Natural killer cell (primary cell): Measurements from ENCODE around the gene EIF4EBP2. TPM values are rescaled to one million over a fixed set of nuclear protein-coding genes. Genes with fewer than 3 reads are reported as not detected.

Experiments
- ATAC-seq, 3 donors: fragments of 150-1000 bp in 2 of 3; fragments of 200-7000 bp in 1 of 3; cut with Tn5 transposase; 1 replicate in 1 of 3; 2 replicates in 2 of 3; pipeline ENCODE4 v1.10.0; 2021; ENCODE audit warnings: mild to moderate bottlenecking in 2 of 3, moderate library complexity in 2 of 3
- DNase-seq, 2 donors: peaks; one replicate each; pipeline versions ENCODE4 v3.0.0 to v3.0.0-alpha.2; 2013 to 2021; ENCODE audit warnings: mixed read lengths in 1 of 2
- H3K27ac ChIP-seq: one replicate; pipeline ENCODE4 v1.5.1; 2013; ENCODE audit warnings: mild to moderate bottlenecking, low read length
- H3K27me3 ChIP-seq: one replicate; pipeline ENCODE4 v1.6.1; 2013; ENCODE audit warnings: low read length; ENCODE audit not compliant: control insufficient read depth, insufficient read depth
- H3K36me3 ChIP-seq: one replicate; pipeline ENCODE4 v1.6.1; 2013; ENCODE audit warnings: low read length; ENCODE audit not compliant: control insufficient read depth, insufficient read depth
- H3K4me1 ChIP-seq: one replicate; pipeline ENCODE4 v1.6.1; 2013; ENCODE audit warnings: low read length; ENCODE audit not compliant: control insufficient read depth, insufficient read depth
- H3K4me3 ChIP-seq: one replicate; pipeline ENCODE4 v1.5.1; 2013; ENCODE audit warnings: low read length
- H3K9me3 ChIP-seq: one replicate; pipeline ENCODE4 v1.6.1; 2013; ENCODE audit warnings: low read length; ENCODE audit not compliant: control insufficient read depth, insufficient read depth
- H3K27ac Mint-ChIP-seq, 2 donors: one replicate each; pipeline ENCODE4 v1.8.0; 2022; ENCODE audit warnings: mild to moderate bottlenecking in 2 of 2, mixed read lengths in 2 of 2, moderate library complexity in 1 of 2
- H3K27me3 Mint-ChIP-seq, 2 donors: one replicate each; pipeline ENCODE4 v1.8.0; 2022; ENCODE audit warnings: low read depth in 2 of 2, mixed read lengths in 2 of 2
- H3K36me3 Mint-ChIP-seq: one replicate; pipeline ENCODE4 v1.8.0; 2022; ENCODE audit warnings: mixed read lengths
- H3K4me1 Mint-ChIP-seq, 2 donors: one replicate each; pipeline ENCODE4 v1.8.0; 2022; ENCODE audit warnings: mixed read lengths in 2 of 2
- H3K4me3 Mint-ChIP-seq: one replicate; pipeline ENCODE4 v1.8.0; 2022; ENCODE audit warnings: mild to moderate bottlenecking, moderate library complexity, mixed read lengths
- H3K9me3 Mint-ChIP-seq, 2 donors: one replicate each; pipeline ENCODE4 v1.8.0; 2022; ENCODE audit warnings: mixed read lengths in 2 of 2
- WGBS: methylation state at CpG from one replicate; pipeline ENCODE4 v1.1.7; 2013; ENCODE audit warnings: missing lambda C conversion rate; ENCODE audit not compliant: insufficient coverage; 5-methylcytosine and 5-hydroxymethylcytosine counted together
- intact Hi-C: fragments of 100-400 bp; cut with micrococcal nuclease; formaldehyde crosslinking; loops from one replicate; pipeline ENCODE4 v1.14.2; 2022
- total RNA-seq, 4 donors: library from RNA; stranded (reverse); fragments of 120-200 nt in 1 of 4; gene quantifications; one replicate each; pipeline versions ENCODE4 v1.2.3 to v1.2.4, GENCODE V29; 2013 to 2022
- TF ChIP-seq, protein P1 (sequence below): fragments of 200-600 bp; IDR thresholded peaks from one replicate; pipeline ENCODE4 v1.8.0; 2022; ENCODE audit warnings: antibody characterized with exemption

EIF4EBP2 gene
- total RNA-seq, 3 donors from 2014 or later (not counting 1 experiment from before 2014, with no cell fraction given): 60.6 to 71.6 (median 71.1) TPM

GRCh38 chr10:70458329-70459060 is 54.5 kb downstream of the EIF4EBP2 start:
- no peaks in the 10 kb centered on the region for H3K9me3 Mint-ChIP-seq
- H3K36me3 Mint-ChIP-seq: no peaks in the 10 kb centered on the region
- 7% methylated on average over 62 of the region's 62 CpGs for WGBS
- peaks cover 29 to 35% of the 10 kb centered on the region in 2 donors for H3K27me3 Mint-ChIP-seq
- H3K4me3 Mint-ChIP-seq: no peak overlapping the region
- Histone ChIP-seq H3K36me3 (no peaks in the 10 kb centered on the region), H3K9me3 (no peaks in the 10 kb centered on the region), H3K4me1 (peaks cover 9% of the 10 kb centered on the region), H3K27ac (no peak overlapping the region), H3K4me3 (no peak overlapping the region), H3K27me3 (peaks cover 10% of the 10 kb centered on the region)
- TF ChIP-seq, protein P1, sequence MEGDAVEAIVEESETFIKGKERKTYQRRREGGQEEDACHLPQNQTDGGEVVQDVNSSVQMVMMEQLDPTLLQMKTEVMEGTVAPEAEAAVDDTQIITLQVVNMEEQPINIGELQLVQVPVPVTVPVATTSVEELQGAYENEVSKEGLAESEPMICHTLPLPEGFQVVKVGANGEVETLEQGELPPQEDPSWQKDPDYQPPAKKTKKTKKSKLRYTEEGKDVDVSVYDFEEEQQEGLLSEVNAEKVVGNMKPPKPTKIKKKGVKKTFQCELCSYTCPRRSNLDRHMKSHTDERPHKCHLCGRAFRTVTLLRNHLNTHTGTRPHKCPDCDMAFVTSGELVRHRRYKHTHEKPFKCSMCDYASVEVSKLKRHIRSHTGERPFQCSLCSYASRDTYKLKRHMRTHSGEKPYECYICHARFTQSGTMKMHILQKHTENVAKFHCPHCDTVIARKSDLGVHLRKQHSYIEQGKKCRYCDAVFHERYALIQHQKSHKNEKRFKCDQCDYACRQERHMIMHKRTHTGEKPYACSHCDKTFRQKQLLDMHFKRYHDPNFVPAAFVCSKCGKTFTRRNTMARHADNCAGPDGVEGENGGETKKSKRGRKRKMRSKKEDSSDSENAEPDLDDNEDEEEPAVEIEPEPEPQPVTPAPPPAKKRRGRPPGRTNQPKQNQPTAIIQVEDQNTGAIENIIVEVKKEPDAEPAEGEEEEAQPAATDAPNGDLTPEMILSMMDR: no peak
- intact Hi-C loops: no loop called here
- H3K4me1 Mint-ChIP-seq: no peaks in the 10 kb centered on the region
- H3K27ac Mint-ChIP-seq: no peak overlapping the region
- ATAC-seq (peak in 2 of 3 donors; percentile 64 to 83), DNase-seq (peak; percentile 24 to 25)

- Histone ChIP-seq H3K4me1 (peaks cover 9% of the 10 kb centered on the region), H3K4me3 (no peak overlapping the region), H3K27me3 (peaks cover 10% of the 10 kb centered on the region), H3K27ac (no peak overlapping the region), H3K36me3 (no peaks in the 10 kb centered on the region), H3K9me3 (no peaks in the 10 kb centered on the region)
- no peak for DNase-seq
- TF ChIP-seq, protein P1: no peak
- intact Hi-C loops: no loop called here
- Mint-ChIP-seq H3K9me3 (no peaks in the 10 kb centered on the region), H3K4me1 (no peaks in the 10 kb centered on the region), H3K27ac (no peak overlapping the region), H3K36me3 (no peaks in the 10 kb centered on the region), H3K27me3 (peaks cover 29 to 34% of the 10 kb centered on the region in 2 donors), H3K4me3 (no peak overlapping the region)
- ATAC-seq: no peak
- WGBS: 51% methylated on average over 18 of the region's 19 CpGs
Measured at GRCh38 chr10:70459061-70459773, 55.3 kb downstream of the EIF4EBP2 start.

GRCh38 chr10:70459774-70460490 is 56.0 kb downstream of the EIF4EBP2 start:
- H3K27ac ChIP-seq: no peak overlapping the region
- H3K27me3 Mint-ChIP-seq: peaks cover 29 to 34% of the 10 kb centered on the region in 2 donors
- 78% methylated on average over 28 of the region's 29 CpGs for WGBS
- no peak overlapping the region for H3K4me3 Mint-ChIP-seq
- H3K9me3 Mint-ChIP-seq: no peaks in the 10 kb centered on the region
- ATAC-seq: no peak
- H3K27ac Mint-ChIP-seq: no peak overlapping the region
- H3K4me1 Mint-ChIP-seq: no peaks in the 10 kb centered on the region
- TF ChIP-seq, protein P1: no peak
- peaks cover 10% of the 10 kb centered on the region for H3K27me3 ChIP-seq
- H3K4me3 ChIP-seq: no peak overlapping the region
- intact Hi-C loops: loop anchor here (5.0 kb wide), 1 partner anchor 427 kb away; the partner anchor contains the start of gene PCBD1
- no peaks in the 10 kb centered on the region for H3K36me3 ChIP-seq
- no peaks in the 10 kb centered on the region for H3K36me3 Mint-ChIP-seq
- no peaks in the 10 kb centered on the region for H3K9me3 ChIP-seq
- peaks cover 9% of the 10 kb centered on the region for H3K4me1 ChIP-seq
- no peak for DNase-seq
